ENCODE measurements around the gene ARMC10. TPM values are rescaled to one million over a fixed set of nuclear protein-coding genes. Genes with fewer than 3 reads are reported as not detected.
"Not testable (repeated sequence)": the region's sequence is repeated elsewhere in the genome, so short reads cannot be mapped to it uniquely, and the experiment has no call there.

Gene ARMC10
- total RNA-seq, 4 donors from 2014 or later: 12.7 to 50.7 (median 27.0) TPM

GRCh38 chr7:103101543-103101942 lies 26.6 kb downstream of the ARMC10 start:
- Histone ChIP-seq H3K9me3 (no peaks in the 10 kb centered on the region), H3K27ac (no peak overlapping the region), H3K4me1 (no peaks in the 10 kb centered on the region), H3K27me3 (no peaks in the 10 kb centered on the region), H3K4me3 (no peak overlapping the region), H3K36me3 (peaks cover 0 to 20% (median 9%) of the 10 kb centered on the region in 4 donors)
- in situ Hi-C loops (cut with MboI; ENCODE audit: low pct_ligation_motif_present in 1 of 4, low pct_unique_long_range_greater_than_20kb in 1 of 4, low sequenced_read_pairs in 3 of 4): no loop called here
- DNase-seq: no peak
- WGBS, 2 donors (ENCODE audit: low coverage in 1 of 2): 47 to 50% methylated on average over 2 of the region's 2 CpGs
- TF ChIP-seq POLR2AphosphoS5 (IDR thresholded peaks at IDR 0.05): no peak
- TF ChIP-seq POLR2A (IDR thresholded peaks at IDR 0.05): no peak
- no peak for TF ChIP-seq EP300 (IDR thresholded peaks at IDR 0.05; ENCODE audit: low read depth)
- TF ChIP-seq CTCF (IDR thresholded peaks at IDR 0.05): no peak
- intact Hi-C loops (cut with DNase I; ENCODE audit: low total_unique reads): no loop called here

- Histone ChIP-seq H3K27ac (no peak overlapping the region), H3K36me3 (peaks cover 0 to 15% (median 6%) of the 10 kb centered on the region in 4 donors), H3K4me1 (no peaks in the 10 kb centered on the region), H3K4me3 (no peak overlapping the region), H3K27me3 (no peaks in the 10 kb centered on the region), H3K9me3 (no peaks in the 10 kb centered on the region)
- DNase-seq: no peak
- in situ Hi-C loops (cut with MboI; ENCODE audit: low pct_ligation_motif_present in 1 of 4, low pct_unique_long_range_greater_than_20kb in 1 of 4, low sequenced_read_pairs in 3 of 4) (no loop called here), intact Hi-C loops (cut with DNase I; ENCODE audit: low total_unique reads) (no loop called here)
- WGBS, 2 donors (ENCODE audit: low coverage in 1 of 2): 82 to 90% methylated on average over 2 to 12 of the region's 12 CpGs
- TF ChIP-seq CTCF (IDR thresholded peaks at IDR 0.05): no peak
- TF ChIP-seq POLR2AphosphoS5 (IDR thresholded peaks at IDR 0.05): no peak
Measured at GRCh38 chr7:103106005-103106702, 31.2 kb downstream of the ARMC10 start.

- 71% methylated on average over 2 to 6 of the region's 6 CpGs for WGBS, 2 donors (ENCODE audit: low coverage in 1 of 2)
- intact Hi-C loops (cut with DNase I; ENCODE audit: low total_unique reads); H3K4me1 ChIP-seq; H3K27ac ChIP-seq; H3K4me3 ChIP-seq; H3K9me3 ChIP-seq; in situ Hi-C loops (cut with MboI; ENCODE audit: low pct_ligation_motif_present in 1 of 4, low pct_unique_long_range_greater_than_20kb in 1 of 4, low sequenced_read_pairs in 3 of 4); H3K27me3 ChIP-seq; DNase-seq: not testable (repeated sequence)
- H3K36me3 ChIP-seq: peaks cover 0 to 12% (median 5%) of the 10 kb centered on the region in 4 donors
Measured at GRCh38 chr7:103106703-103107070, 31.7 kb downstream of the ARMC10 start.

- no peaks in the 10 kb centered on the region for H3K27me3 ChIP-seq
- H3K9me3 ChIP-seq: peaks cover 0 to 3% of the 10 kb centered on the region in 2 donors
- 92 to 94% methylated on average over 2 of the region's 2 CpGs for WGBS, 2 donors (ENCODE audit: low coverage in 1 of 2)
- intact Hi-C loops (cut with DNase I; ENCODE audit: low total_unique reads): no loop called here
- in situ Hi-C loops (cut with MboI; ENCODE audit: low pct_ligation_motif_present in 1 of 4, low pct_unique_long_range_greater_than_20kb in 1 of 4, low sequenced_read_pairs in 3 of 4): no loop called here
- no peaks in the 10 kb centered on the region for H3K4me1 ChIP-seq
- no peak for TF ChIP-seq EP300 (IDR thresholded peaks at IDR 0.05; ENCODE audit: low read depth)
- no peak for TF ChIP-seq POLR2AphosphoS5 (IDR thresholded peaks at IDR 0.05)
- no peak for TF ChIP-seq POLR2A (IDR thresholded peaks at IDR 0.05)
- TF ChIP-seq CTCF (IDR thresholded peaks at IDR 0.05): no peak
- H3K4me3 ChIP-seq: no peak overlapping the region
- no peak overlapping the region for H3K27ac ChIP-seq
- DNase-seq: no peak
- H3K36me3 ChIP-seq: peaks cover 0 to 13% (median 4%) of the 10 kb centered on the region in 4 donors
Measured at GRCh38 chr7:103113164-103113563, 38.2 kb downstream of the ARMC10 start.

GRCh38 chr7:103114576-103115008 lies 39.7 kb downstream of the ARMC10 start:
- Histone ChIP-seq H3K4me3 (no peak overlapping the region), H3K27me3 (no peaks in the 10 kb centered on the region), H3K4me1 (no peaks in the 10 kb centered on the region), H3K36me3 (peaks cover 0 to 16% (median 5%) of the 10 kb centered on the region in 4 donors), H3K27ac (no peak overlapping the region), H3K9me3 (peaks cover 0 to 3% of the 10 kb centered on the region in 2 donors)
- in situ Hi-C loops (cut with MboI; ENCODE audit: low pct_ligation_motif_present in 1 of 4, low pct_unique_long_range_greater_than_20kb in 1 of 4, low sequenced_read_pairs in 3 of 4): no loop called here
- DNase-seq: no peak
- intact Hi-C loops (cut with DNase I; ENCODE audit: low total_unique reads): no loop called here
- TF ChIP-seq EP300 (IDR thresholded peaks at IDR 0.05; ENCODE audit: low read depth) (no peak), CTCF (IDR thresholded peaks at IDR 0.05) (no peak), POLR2A (IDR thresholded peaks at IDR 0.05) (no peak), POLR2AphosphoS5 (IDR thresholded peaks at IDR 0.05) (no peak)
- WGBS, 2 donors (ENCODE audit: low coverage in 1 of 2): 91 to 100% methylated on average over 1 of the region's 1 CpG
